HEK293T (cell line): ENCODE measurements around the gene ASCL1.

Experiments
- CTCF ChIA-PET: fragments of 350-600 bp; formaldehyde crosslinking; extraction: SDS; loops from one replicate; lab custom pipeline; 2021; ENCODE audit warnings: antibody characterized with exemption, inconsistent platforms; lab: Yijun Ruan, JAX
- POLR2A ChIA-PET: fragments of 350-600 bp; formaldehyde crosslinking; extraction: SDS; loops from one replicate; lab custom pipeline; 2020; ENCODE audit warnings: antibody characterized with exemption, inconsistent platforms; lab: Yijun Ruan, JAX
- DNase-seq: peaks from one replicate; pipeline ENCODE4 v3.0.0; 2012; ENCODE audit warnings: mixed read lengths; ENCODE audit errors: extremely low spot score
- ARNT ChIP-seq: fragments of 450-650 bp; IDR thresholded peaks from 2 replicates; pipeline ENCODE4 v1.6.1; 2017; ENCODE audit warnings: mild to moderate bottlenecking
- BHLHE40 ChIP-seq: fragments of 450-650 bp; IDR thresholded peaks from 2 replicates; pipeline ENCODE4 v1.6.1; 2016; ENCODE audit warnings: mild to moderate bottlenecking, moderate library complexity, borderline replicate concordance
- CTBP1 ChIP-seq: fragments of 450-650 bp; IDR thresholded peaks from 2 replicates; pipeline ENCODE4 v1.6.1; 2016; ENCODE audit warnings: borderline replicate concordance
- ELF4 ChIP-seq: fragments of 450-650 bp; IDR thresholded peaks from 2 replicates; pipeline ENCODE4 v1.6.1; 2017; ENCODE audit warnings: antibody characterized with exemption
- FOXA1 ChIP-seq: fragments of 450-650 bp; IDR thresholded peaks from 2 replicates; pipeline ENCODE4 v1.6.1; 2016; ENCODE audit warnings: mild to moderate bottlenecking
- FOXK2 ChIP-seq: fragments of 450-650 bp; IDR thresholded peaks from 2 replicates; pipeline ENCODE4 v1.6.1; 2016; ENCODE audit warnings: mild to moderate bottlenecking
- FOXM1 ChIP-seq: fragments of 450-650 bp; IDR thresholded peaks from 2 replicates; pipeline ENCODE4 v1.6.1; 2017; ENCODE audit warnings: mild to moderate bottlenecking, borderline replicate concordance
- HDGF ChIP-seq: fragments of 450-650 bp; IDR thresholded peaks from 2 replicates; pipeline ENCODE4 v1.6.1; 2017; ENCODE audit warnings: antibody characterized with exemption, borderline replicate concordance
- L3MBTL2 ChIP-seq: fragments of 450-650 bp; conservative IDR thresholded peaks from 2 replicates; pipeline ENCODE4 v1.6.1; 2016; ENCODE audit warnings: mild to moderate bottlenecking
- LEF1 ChIP-seq: fragments of 450-650 bp; IDR thresholded peaks from 2 replicates; pipeline ENCODE4 v1.6.1; 2017; ENCODE audit warnings: mild to moderate bottlenecking, borderline replicate concordance
- NFRKB ChIP-seq: fragments of 450-650 bp; IDR thresholded peaks from 2 replicates; pipeline ENCODE4 v1.6.1; 2016; ENCODE audit warnings: mild to moderate bottlenecking, moderate library complexity
- SP1 ChIP-seq: fragments of 450-650 bp; IDR thresholded peaks from 2 replicates; pipeline ENCODE4 v1.6.1; 2017
- SUZ12 ChIP-seq: fragments of 450-650 bp; IDR thresholded peaks from 2 replicates; pipeline ENCODE4 v1.6.1; 2016; ENCODE audit warnings: mild to moderate bottlenecking
- TARDBP ChIP-seq: fragments of 450-650 bp; IDR thresholded peaks from 2 replicates; pipeline ENCODE4 v1.6.1; 2016
- ZNF384 ChIP-seq: fragments of 450-650 bp; IDR thresholded peaks from 2 replicates; pipeline ENCODE4 v1.6.1; 2016
- TF ChIP-seq, protein P1 (sequence below): fragments of 450-650 bp; IDR thresholded peaks from 2 replicates; pipeline ENCODE4 v1.6.1; 2016

ASCL1 gene

GRCh38 chr12:102957339-102958050 is at the start of gene ASCL1:
Gene ASCL1 (plus strand): TSS chr12:102957674. CDS start chr12:102958245, 571 bp downstream.
- POLR2A ChIA-PET = no interaction called here
- no peak for TF ChIP-seq FOXM1
- no peak for TF ChIP-seq ARNT
- no peak for TF ChIP-seq SUZ12
- TF ChIP-seq BHLHE40 = no peak
- no peak for TF ChIP-seq TARDBP
- TF ChIP-seq FOXK2 = no peak
- TF ChIP-seq CTBP1 = no peak
- no peak for TF ChIP-seq NFRKB
- TF ChIP-seq FOXA1 = no peak
- no peak for TF ChIP-seq SP1
- TF ChIP-seq, protein P1, sequence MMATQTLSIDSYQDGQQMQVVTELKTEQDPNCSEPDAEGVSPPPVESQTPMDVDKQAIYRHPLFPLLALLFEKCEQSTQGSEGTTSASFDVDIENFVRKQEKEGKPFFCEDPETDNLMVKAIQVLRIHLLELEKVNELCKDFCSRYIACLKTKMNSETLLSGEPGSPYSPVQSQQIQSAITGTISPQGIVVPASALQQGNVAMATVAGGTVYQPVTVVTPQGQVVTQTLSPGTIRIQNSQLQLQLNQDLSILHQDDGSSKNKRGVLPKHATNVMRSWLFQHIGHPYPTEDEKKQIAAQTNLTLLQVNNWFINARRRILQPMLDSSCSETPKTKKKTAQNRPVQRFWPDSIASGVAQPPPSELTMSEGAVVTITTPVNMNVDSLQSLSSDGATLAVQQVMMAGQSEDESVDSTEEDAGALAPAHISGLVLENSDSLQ = no peak
- no peak for TF ChIP-seq ZNF384
- no peak for TF ChIP-seq LEF1
- TF ChIP-seq ELF4 = no peak
- TF ChIP-seq HDGF = no peak
- no peak for TF ChIP-seq L3MBTL2
- CTCF ChIA-PET = no interaction called here
- DNase-seq = no peak

DNA sequence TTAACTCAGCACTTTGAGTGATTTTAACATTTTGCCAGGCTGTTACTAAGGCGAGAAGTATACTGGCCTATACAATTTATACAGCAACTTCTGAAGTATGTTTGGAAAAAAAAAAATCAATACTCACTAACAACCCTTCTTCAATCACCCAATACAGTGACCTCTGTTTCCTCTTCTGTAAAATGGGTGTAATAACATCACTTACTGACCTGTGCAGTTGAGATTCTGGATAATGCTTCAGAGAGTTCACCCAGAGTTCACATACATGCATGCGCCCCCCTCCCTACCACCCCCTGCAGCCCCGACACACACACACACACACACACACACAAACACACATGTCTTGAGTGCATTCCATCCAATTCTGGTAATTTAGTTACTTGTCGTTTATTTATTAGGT is 49.6 kb upstream of the ASCL1 start:
- POLR2A ChIA-PET = no interaction called here
- TF ChIP-seq FOXM1 (no peak), TARDBP (no peak)
- TF ChIP-seq, protein P1 = no peak
- CTCF ChIA-PET = no interaction called here
- DNase-seq = no peak

DNA sequence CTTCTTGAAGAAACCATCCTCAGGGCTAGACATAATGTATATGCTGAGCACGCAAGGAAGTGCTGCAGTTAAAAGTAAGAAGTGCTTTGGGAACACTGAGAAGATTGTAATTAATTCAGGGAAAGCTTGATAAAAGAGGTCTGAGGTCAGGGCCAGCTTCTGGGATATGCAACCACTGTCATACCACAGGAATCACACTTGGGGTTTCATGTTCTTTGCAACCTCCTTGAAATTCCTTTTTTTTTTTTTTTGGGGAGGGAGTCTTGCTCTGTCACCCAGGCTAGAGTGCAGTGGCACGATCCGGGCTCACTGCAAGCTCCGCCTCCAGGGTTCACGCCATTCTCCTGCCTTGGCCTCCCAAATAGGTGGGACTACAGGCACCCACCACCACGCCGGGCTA is 47.3 kb upstream of the ASCL1 start:
- TF ChIP-seq L3MBTL2 = no peak
- DNase-seq = no peak
- ChIA-PET POLR2A (no interaction called here), CTCF (no interaction called here)

GRCh38 chr12:102910792-102911191 is 46.7 kb upstream of the ASCL1 start:
- ChIA-PET POLR2A (no interaction called here), CTCF (no interaction called here)
- TF ChIP-seq SUZ12 = no peak
- TF ChIP-seq LEF1 = no peak
- TF ChIP-seq ARNT = no peak
- TF ChIP-seq FOXA1 = no peak
- no peak for TF ChIP-seq ZNF384
- TF ChIP-seq ELF4 = no peak
- no peak for TF ChIP-seq TARDBP
- TF ChIP-seq SP1 = no peak
- no peak for TF ChIP-seq NFRKB
- no peak for TF ChIP-seq FOXK2
- TF ChIP-seq CTBP1 = no peak
- no peak for TF ChIP-seq FOXM1
- no peak for TF ChIP-seq BHLHE40
- no peak for DNase-seq

GRCh38 chr12:102911320-102911719 is 46.2 kb upstream of the ASCL1 start:
- no peak for TF ChIP-seq BHLHE40
- no peak for TF ChIP-seq FOXA1
- TF ChIP-seq LEF1 = no peak
- no peak for TF ChIP-seq ELF4
- TF ChIP-seq TARDBP = no peak
- no peak for TF ChIP-seq FOXM1
- TF ChIP-seq ARNT = no peak
- no peak for TF ChIP-seq FOXK2
- no peak for TF ChIP-seq CTBP1
- POLR2A ChIA-PET = no interaction called here
- DNase-seq = no peak
- CTCF ChIA-PET = no interaction called here

DNA sequence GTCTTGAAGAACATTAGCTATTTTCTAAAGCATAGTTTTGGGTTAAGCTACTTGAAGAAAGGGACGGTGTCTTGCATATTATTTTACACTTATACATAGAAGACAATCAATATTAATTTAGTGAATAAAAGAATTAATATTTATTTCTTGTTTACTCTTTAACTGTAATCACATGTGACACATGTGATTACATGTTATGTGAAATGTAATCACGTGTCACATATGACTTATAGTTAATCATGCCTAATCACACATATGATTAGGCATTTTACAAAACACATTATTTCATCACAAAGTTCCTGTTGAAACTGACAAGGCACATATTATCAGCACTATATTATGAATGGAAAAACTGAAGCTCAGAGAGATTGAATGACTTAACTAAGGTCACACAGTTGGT is 45.2 kb upstream of the ASCL1 start:
- ChIA-PET POLR2A (no interaction called here), CTCF (no interaction called here)
- no peak for TF ChIP-seq FOXK2
- no peak for TF ChIP-seq ELF4
- no peak for TF ChIP-seq TARDBP
- TF ChIP-seq BHLHE40 = no peak
- no peak for TF ChIP-seq SP1
- no peak for TF ChIP-seq CTBP1
- TF ChIP-seq FOXA1 = no peak
- no peak for TF ChIP-seq SUZ12
- TF ChIP-seq FOXM1 = no peak
- no peak for TF ChIP-seq ZNF384
- no peak for TF ChIP-seq LEF1
- TF ChIP-seq HDGF = no peak
- TF ChIP-seq, protein P1 = no peak
- TF ChIP-seq L3MBTL2 = no peak
- TF ChIP-seq ARNT = no peak
- no peak for TF ChIP-seq NFRKB
- DNase-seq = no peak
